CD4-positive, alpha-beta memory T cell (primary cell): ENCODE results near the gene ALK. TPM values are rescaled to one million over a fixed set of nuclear protein-coding genes. Genes with fewer than 3 reads are reported as not detected.

Experiments
- CTCF ChIA-PET: fragments of 350-600 bp; sonication (Branson Sonifier 250); formaldehyde crosslinking; loops from one replicate; lab custom pipeline; 2021; ENCODE audit warnings: inconsistent platforms; ENCODE audit not compliant: partially characterized antibody; lab: Charles Lee
- POLR2A ChIA-PET: fragments of 350-600 bp; sonication (Branson Sonifier 250); formaldehyde crosslinking; loops from one replicate; lab custom pipeline; 2021; ENCODE audit not compliant: partially characterized antibody; lab: Charles Lee
- DNase-seq, 5 donors: peaks; one replicate each; pipeline versions ENCODE4 v3.0.0 to v3.0.0-alpha.2; 2020 to 2022; ENCODE audit warnings: mixed read lengths in 1 of 5
- H3K27ac ChIP-seq: one replicate; pipeline ENCODE4 v1.7.0; 2013; ENCODE audit warnings: low read depth, low read length
- H3K27me3 ChIP-seq: 2 replicates; pipeline ENCODE4 v1.7.0; 2013; ENCODE audit warnings: mild to moderate bottlenecking, low read length, moderate library complexity; ENCODE audit not compliant: insufficient read depth
- H3K36me3 ChIP-seq: 2 replicates; pipeline ENCODE4 v1.7.0; 2013; ENCODE audit warnings: mild to moderate bottlenecking, low read length, moderate library complexity; ENCODE audit not compliant: insufficient read depth
- H3K4me1 ChIP-seq: 2 replicates; pipeline ENCODE4 v1.7.0; 2013; ENCODE audit warnings: mild to moderate bottlenecking, low read length, moderate library complexity; ENCODE audit not compliant: insufficient read depth
- H3K4me3 ChIP-seq, 2 donors: one replicate each; pipeline ENCODE4 v1.7.0; 2013; ENCODE audit warnings: low read length in 2 of 2, mild to moderate bottlenecking in 1 of 2
- H3K9me3 ChIP-seq, 2 donors: one replicate each; pipeline ENCODE4 v1.7.0; 2013; ENCODE audit warnings: low read length in 2 of 2, control low read depth in 1 of 2; ENCODE audit not compliant: control insufficient read depth in 1 of 2
- H3K27ac Mint-ChIP-seq, 7 donors: one replicate each; pipeline ENCODE4 v1.8.0; 2020 to 2021; ENCODE audit warnings: mixed read lengths in 7 of 7, mild to moderate bottlenecking in 6 of 7, inconsistent platforms in 3 of 7, moderate library complexity in 3 of 7
- H3K27me3 Mint-ChIP-seq, 2 donors: one replicate each; pipeline ENCODE4 v1.8.0; 2020 to 2021; ENCODE audit warnings: mixed read lengths in 2 of 2
- H3K36me3 Mint-ChIP-seq, 2 donors: one replicate each; pipeline ENCODE4 v1.8.0; 2020 to 2021; ENCODE audit warnings: mixed read lengths in 2 of 2, inconsistent platforms in 1 of 2, mild to moderate bottlenecking in 1 of 2
- H3K4me1 Mint-ChIP-seq, 4 donors: one replicate each; pipeline ENCODE4 v1.8.0; 2020 to 2021; ENCODE audit warnings: mixed read lengths in 4 of 4, mild to moderate bottlenecking in 1 of 4
- H3K4me3 Mint-ChIP-seq, 8 donors: one replicate each; pipeline ENCODE4 v1.8.0; 2020 to 2021; ENCODE audit warnings: mixed read lengths in 8 of 8, mild to moderate bottlenecking in 7 of 8, moderate library complexity in 6 of 8, inconsistent platforms in 3 of 8
- H3K9me3 Mint-ChIP-seq, 8 donors: one replicate each; pipeline ENCODE4 v1.8.0; 2020 to 2021; ENCODE audit warnings: mixed read lengths in 8 of 8, mild to moderate bottlenecking in 5 of 8, inconsistent platforms in 3 of 8, moderate library complexity in 1 of 8
- intact Hi-C: fragments of 100-400 bp; cut with micrococcal nuclease; formaldehyde crosslinking; loops from one replicate; pipeline ENCODE4 v1.15.1; 2023
- polyA plus RNA-seq, 2 donors: library from polyadenylated mRNA; unstranded; fragments of 300-500 nt; fragmentation: Illumina TruSeq; gene quantifications; one replicate each; pipeline ENCODE4 v1.2.3, GENCODE V29; 2021
- total RNA-seq, 2 experiments: library from RNA; stranded (reverse); gene quantifications; one replicate each; pipeline ENCODE4 v1.2.3, GENCODE V29; 2021

Gene ALK
- total and polyA plus RNA-seq, 4 experiments from 2014 or later: 0.07 TPM; not detected in 3

GRCh38 chr2:29450596-29451222 lies 470.7 kb downstream of the ALK start:
- Histone ChIP-seq H3K27ac (no peak overlapping the region), H3K4me3 (no peak overlapping the region), H3K4me1 (no peaks in the 10 kb centered on the region), H3K27me3 (no peaks in the 10 kb centered on the region), H3K9me3 (no peaks in the 10 kb centered on the region), H3K36me3 (no peaks in the 10 kb centered on the region)
- DNase-seq: no peak
- H3K4me1 Mint-ChIP-seq: no peaks in the 10 kb centered on the region
- H3K27me3 Mint-ChIP-seq: peaks cover 5 to 17% of the 10 kb centered on the region in 2 donors
- ChIA-PET CTCF (interaction anchor here (1.1 kb wide), 1 partner anchor 12 kb away, joined by 3 read pairs; no protein-coding TSS in a partner anchor), POLR2A (no interaction called here)
- H3K36me3 Mint-ChIP-seq: no peaks in the 10 kb centered on the region
- no peaks in the 10 kb centered on the region for H3K9me3 Mint-ChIP-seq
- intact Hi-C loops: no loop called here
- H3K4me3 Mint-ChIP-seq: no peak overlapping the region
- no peak overlapping the region for H3K27ac Mint-ChIP-seq

- ChIA-PET CTCF (no interaction called here), POLR2A (no interaction called here)
- intact Hi-C loops: no loop called here
- no peaks in the 10 kb centered on the region for H3K36me3 ChIP-seq
- H3K4me1 ChIP-seq: no peaks in the 10 kb centered on the region
- no peaks in the 10 kb centered on the region for H3K27me3 ChIP-seq
- no peak overlapping the region for H3K4me3 ChIP-seq
- H3K27me3 Mint-ChIP-seq: peaks cover 5 to 15% of the 10 kb centered on the region in 2 donors
- H3K9me3 ChIP-seq: no peaks in the 10 kb centered on the region
- H3K4me1 Mint-ChIP-seq: no peaks in the 10 kb centered on the region
- DNase-seq: no peak
- H3K27ac Mint-ChIP-seq: no peak overlapping the region
- no peaks in the 10 kb centered on the region for H3K9me3 Mint-ChIP-seq
- H3K36me3 Mint-ChIP-seq: no peaks in the 10 kb centered on the region
- no peak overlapping the region for H3K27ac ChIP-seq
- no peak overlapping the region for H3K4me3 Mint-ChIP-seq
Measured at GRCh38 chr2:29449499-29449898, 471.9 kb downstream of the ALK start.

- H3K9me3 ChIP-seq: no peaks in the 10 kb centered on the region
- H3K27ac ChIP-seq: no peak overlapping the region
- H3K4me1 Mint-ChIP-seq: no peaks in the 10 kb centered on the region
- intact Hi-C loops: no loop called here
- no peaks in the 10 kb centered on the region for H3K36me3 ChIP-seq
- no peak overlapping the region for H3K4me3 ChIP-seq
- ChIA-PET CTCF (no interaction called here), POLR2A (no interaction called here)
- H3K4me1 ChIP-seq: no peaks in the 10 kb centered on the region
- H3K36me3 Mint-ChIP-seq: no peaks in the 10 kb centered on the region
- H3K27me3 ChIP-seq: no peaks in the 10 kb centered on the region
- peaks cover 5 to 19% of the 10 kb centered on the region in 2 donors for H3K27me3 Mint-ChIP-seq
- no peak overlapping the region for H3K4me3 Mint-ChIP-seq
- no peak overlapping the region for H3K27ac Mint-ChIP-seq
- no peaks in the 10 kb centered on the region for H3K9me3 Mint-ChIP-seq
- no peak for DNase-seq
Measured at GRCh38 chr2:29448096-29448688, 473.2 kb downstream of the ALK start.

- POLR2A ChIA-PET: no interaction called here
- H3K36me3 ChIP-seq: no peaks in the 10 kb centered on the region
- H3K36me3 Mint-ChIP-seq: no peaks in the 10 kb centered on the region
- no peak overlapping the region for H3K27ac ChIP-seq
- no peaks in the 10 kb centered on the region for H3K9me3 Mint-ChIP-seq
- CTCF ChIA-PET: no interaction called here
- H3K4me1 Mint-ChIP-seq: no peaks in the 10 kb centered on the region
- intact Hi-C loops: no loop called here
- H3K4me1 ChIP-seq: no peaks in the 10 kb centered on the region
- no peak overlapping the region for H3K27ac Mint-ChIP-seq
- no peak overlapping the region for H3K4me3 ChIP-seq
- no peak overlapping the region for H3K4me3 Mint-ChIP-seq
- no peaks in the 10 kb centered on the region for H3K27me3 ChIP-seq
- no peaks in the 10 kb centered on the region for H3K9me3 ChIP-seq
- H3K27me3 Mint-ChIP-seq: peaks cover 5 to 24% of the 10 kb centered on the region in 2 donors
- DNase-seq: no peak
Measured at GRCh38 chr2:29447513-29447912, 473.9 kb downstream of the ALK start.

GRCh38 chr2:29446847-29447246 lies 474.5 kb downstream of the ALK start:
- POLR2A ChIA-PET: no interaction called here
- intact Hi-C loops: no loop called here

GRCh38 chr2:29444150-29444549 lies 477.2 kb downstream of the ALK start:
- H3K27ac Mint-ChIP-seq: no peak overlapping the region
- no peaks in the 10 kb centered on the region for H3K27me3 ChIP-seq
- H3K4me3 ChIP-seq: no peak overlapping the region
- no peak for DNase-seq
- CTCF ChIA-PET: no interaction called here
- H3K36me3 ChIP-seq: no peaks in the 10 kb centered on the region
- H3K9me3 ChIP-seq: no peaks in the 10 kb centered on the region
- H3K36me3 Mint-ChIP-seq: no peaks in the 10 kb centered on the region
- no peak overlapping the region for H3K4me3 Mint-ChIP-seq
- H3K27me3 Mint-ChIP-seq: peaks cover 9 to 37% of the 10 kb centered on the region in 2 donors
- POLR2A ChIA-PET: no interaction called here
- intact Hi-C loops: no loop called here
- H3K4me1 ChIP-seq: no peaks in the 10 kb centered on the region
- no peak overlapping the region for H3K27ac ChIP-seq
- no peaks in the 10 kb centered on the region for H3K9me3 Mint-ChIP-seq
- H3K4me1 Mint-ChIP-seq: no peaks in the 10 kb centered on the region

More at GRCh38 chr2:29446847-29447246, 474.5 kb downstream of the ALK start:
- H3K4me3 ChIP-seq: no peak overlapping the region
- H3K27me3 ChIP-seq: no peaks in the 10 kb centered on the region
- no peaks in the 10 kb centered on the region for H3K9me3 ChIP-seq
- Mint-ChIP-seq H3K36me3 (no peaks in the 10 kb centered on the region), H3K27me3 (peaks cover 6 to 25% of the 10 kb centered on the region in 2 donors), H3K9me3 (no peaks in the 10 kb centered on the region), H3K4me3 (no peak overlapping the region), H3K27ac (no peak overlapping the region), H3K4me1 (no peaks in the 10 kb centered on the region)
- no peaks in the 10 kb centered on the region for H3K4me1 ChIP-seq
- CTCF ChIA-PET: no interaction called here
- DNase-seq: no peak
- no peaks in the 10 kb centered on the region for H3K36me3 ChIP-seq
- H3K27ac ChIP-seq: no peak overlapping the region

- Mint-ChIP-seq H3K27ac (no peak overlapping the region), H3K27me3 (peaks cover 9 to 33% of the 10 kb centered on the region in 2 donors), H3K4me3 (no peak overlapping the region), H3K36me3 (no peaks in the 10 kb centered on the region), H3K9me3 (no peaks in the 10 kb centered on the region), H3K4me1 (no peaks in the 10 kb centered on the region)
- intact Hi-C loops: no loop called here
- no peaks in the 10 kb centered on the region for H3K36me3 ChIP-seq
- no peak for DNase-seq
- H3K27ac ChIP-seq: no peak overlapping the region
- H3K9me3 ChIP-seq: no peaks in the 10 kb centered on the region
- H3K27me3 ChIP-seq: no peaks in the 10 kb centered on the region
- no peak overlapping the region for H3K4me3 ChIP-seq
- CTCF ChIA-PET: no interaction called here
- POLR2A ChIA-PET: no interaction called here
- H3K4me1 ChIP-seq: no peaks in the 10 kb centered on the region
Measured at GRCh38 chr2:29443627-29444026, 477.8 kb downstream of the ALK start.
